GM19438 (cell line): ENCODE results near the gene WNK2.
"Not testable (repeated sequence)": the region's sequence is repeated elsewhere in the genome, so short reads cannot be mapped to it uniquely, and the experiment has no call there.

Source experiments
- ATAC-seq: cut with Tn5 transposase; IDR thresholded peaks from one replicate; pipeline ENCODE4 v1.9.1; 2021; ENCODE audit warnings: low read depth; ENCODE audit not compliant: unreplicated experiment

The WNK2 gene

DNA sequence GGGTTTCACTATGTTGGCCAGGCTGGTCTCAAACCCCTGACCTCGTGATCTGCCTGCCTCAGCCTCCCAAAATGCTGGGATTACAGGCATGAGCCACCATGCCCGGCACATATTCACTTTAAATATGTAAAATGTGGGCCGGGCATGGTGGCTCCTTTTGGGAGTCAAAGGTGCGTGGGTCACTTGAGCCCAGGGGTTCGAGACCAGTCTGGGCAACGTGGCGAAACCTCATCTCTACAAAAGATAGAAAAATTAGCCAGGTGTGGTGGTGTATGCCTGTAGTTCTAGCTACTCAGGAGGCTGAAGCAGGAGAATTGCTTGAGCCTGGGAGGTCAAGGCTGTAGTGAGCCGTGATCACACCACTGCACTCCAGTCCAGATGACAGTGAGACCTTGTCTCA is 67.4 kb downstream of the WNK2 start:
- not testable (repeated sequence) for ATAC-seq

DNA sequence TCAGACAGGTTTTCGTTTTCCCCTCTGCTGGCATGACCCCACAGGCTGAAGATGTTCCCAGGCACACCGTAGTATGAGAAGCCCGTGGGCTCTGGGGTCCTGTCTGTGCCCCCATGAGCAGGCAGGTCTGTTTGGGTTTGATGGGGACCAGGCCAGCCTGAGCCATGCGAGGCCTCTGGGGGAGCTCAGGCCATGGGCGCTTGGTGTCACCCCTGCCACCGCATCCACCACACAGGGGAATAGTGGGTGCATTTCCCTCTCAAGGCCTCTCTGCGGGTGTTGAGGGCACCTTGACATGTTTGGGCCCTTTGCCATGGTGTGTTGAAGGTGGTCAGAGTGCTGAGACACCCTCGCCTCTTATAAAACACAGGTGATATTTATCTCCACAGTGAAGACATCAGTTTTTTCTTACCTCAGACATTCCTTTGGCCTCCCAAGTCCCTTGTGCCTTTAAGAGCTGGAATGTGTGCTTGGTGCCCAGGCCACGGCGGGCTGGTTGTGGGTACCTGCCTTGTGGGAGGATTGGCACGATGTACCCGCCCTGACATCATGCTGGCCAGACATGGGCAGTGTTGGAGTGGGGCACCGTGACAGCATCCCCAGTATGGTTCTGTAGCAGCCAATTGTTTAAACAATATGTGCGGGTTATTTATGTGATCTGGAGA is 68.3 kb downstream of the WNK2 start:
- ATAC-seq, result no peak

DNA sequence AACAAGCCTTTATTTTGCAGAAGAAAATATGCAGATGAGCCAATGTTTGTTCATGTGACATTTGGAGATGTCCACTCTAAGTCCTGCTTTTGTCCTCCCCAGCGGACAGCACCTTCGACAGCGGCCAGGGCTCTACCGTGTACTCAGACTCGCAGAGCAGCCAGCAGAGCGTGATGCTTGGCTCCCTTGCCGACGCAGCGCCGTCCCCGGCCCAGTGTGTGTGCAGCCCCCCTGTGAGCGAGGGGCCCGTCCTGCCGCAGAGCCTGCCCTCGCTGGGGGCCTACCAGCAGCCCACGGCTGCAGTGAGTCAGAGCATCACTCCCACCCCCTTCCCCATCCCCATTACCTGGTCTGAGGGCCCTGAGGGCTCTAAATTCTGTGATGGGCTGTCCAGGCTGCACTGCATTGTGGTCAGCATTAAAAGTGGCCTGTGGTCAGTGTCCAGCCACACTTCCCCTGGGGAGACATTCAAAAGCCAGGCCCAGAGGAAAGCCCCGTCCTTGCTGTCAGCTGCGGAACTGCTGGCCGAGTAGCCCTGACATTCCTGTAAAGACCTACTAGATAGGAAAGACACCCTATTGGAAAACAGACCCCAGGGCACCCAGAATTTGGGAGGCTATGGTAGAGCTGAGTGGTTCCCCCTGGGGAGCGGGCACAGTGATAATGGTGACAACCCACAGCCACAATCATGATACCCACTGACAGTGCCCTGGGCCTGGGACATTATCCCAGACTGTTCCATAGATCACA is 69.0 kb downstream of the WNK2 start:
- no peak for ATAC-seq

GRCh38 chr9:93253633-93254032 is 69.7 kb downstream of the WNK2 start:
- no peak for ATAC-seq

DNA sequence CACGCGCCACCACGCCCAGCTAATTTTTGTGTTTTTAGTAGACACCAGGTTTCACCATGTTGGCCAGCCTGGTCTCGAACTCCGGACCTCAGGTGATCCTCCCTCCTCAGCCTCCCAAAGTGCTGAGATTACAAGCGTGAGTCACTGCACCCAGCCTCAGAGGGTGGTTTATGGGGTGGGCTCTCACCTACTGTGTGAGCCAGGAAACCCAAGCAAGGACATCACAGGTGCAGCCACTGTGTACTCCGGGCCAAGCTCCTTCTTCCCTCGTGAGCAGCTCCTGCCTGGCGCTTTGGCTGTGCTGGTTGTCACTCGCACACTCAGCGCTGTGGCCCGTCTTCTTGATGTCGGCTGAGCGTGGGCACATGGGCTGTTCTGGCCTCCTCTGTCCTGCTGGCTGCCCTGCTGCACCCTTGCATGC is 70.1 kb downstream of the WNK2 start:
- ATAC-seq, result no peak

- no peak for ATAC-seq
These were observed 71.0 kb downstream of the WNK2 start for GRCh38 chr9:93254806-93255493.

DNA sequence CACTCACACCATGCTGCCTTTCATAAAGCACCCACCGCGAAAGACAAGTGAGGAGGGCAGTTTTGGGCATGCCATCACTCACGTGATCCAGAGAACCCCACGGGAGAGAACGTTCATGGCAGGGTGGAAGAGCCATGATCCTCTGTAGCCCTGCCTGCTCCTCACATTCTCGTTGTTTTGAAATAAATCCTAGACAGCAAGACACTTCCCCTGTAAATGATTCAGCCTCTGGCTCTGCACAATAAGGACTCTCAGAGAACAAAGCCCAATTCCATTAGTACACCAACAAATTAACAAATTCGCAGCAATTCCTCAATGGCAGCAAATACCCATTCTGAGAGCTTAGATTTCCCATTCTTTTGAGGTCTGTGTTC is 71.5 kb downstream of the WNK2 start:
- ATAC-seq, result no peak

DNA sequence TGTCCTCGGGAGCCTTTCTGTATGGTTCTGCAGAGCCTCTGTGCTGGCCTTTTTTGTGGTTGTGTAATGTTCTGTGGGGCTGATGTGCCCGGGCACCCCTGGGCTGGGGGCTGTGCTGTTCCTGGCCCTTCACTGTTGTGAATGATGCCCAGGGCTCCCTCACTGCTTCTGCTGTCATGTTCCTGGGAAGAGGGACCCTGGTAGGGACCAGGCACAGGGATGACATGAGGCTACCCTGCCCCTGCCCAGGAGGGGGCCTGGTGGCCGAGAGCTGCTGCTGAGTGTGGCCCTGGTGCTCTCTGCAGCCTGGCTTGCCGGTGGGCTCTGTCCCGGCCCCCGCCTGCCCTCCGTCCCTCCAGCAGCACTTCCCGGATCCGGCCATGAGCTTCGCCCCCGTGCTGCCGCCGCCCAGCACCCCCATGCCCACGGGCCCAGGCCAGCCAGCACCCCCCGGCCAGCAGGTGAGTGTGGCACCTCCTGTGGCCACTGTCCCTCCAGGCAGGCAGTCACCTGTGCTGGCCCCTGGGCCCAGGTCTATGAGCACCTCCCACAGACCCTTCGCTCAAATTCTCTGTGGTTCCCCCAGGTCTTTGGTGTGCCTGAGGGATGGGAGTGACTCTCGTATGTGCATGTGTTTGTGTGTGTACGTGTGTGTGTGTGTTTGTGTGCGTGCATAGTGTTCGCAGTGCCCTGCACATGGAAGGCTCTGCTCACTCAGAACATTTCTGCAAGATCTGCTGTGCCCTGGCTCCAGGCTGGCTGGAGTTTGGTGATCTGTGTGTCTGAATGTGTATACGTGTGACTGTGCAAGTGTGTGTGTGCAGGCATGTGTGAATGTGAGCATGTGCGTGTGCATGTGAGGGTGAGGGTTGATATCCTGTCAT is 72.3 kb downstream of the WNK2 start:
- ATAC-seq, result no peak

DNA sequence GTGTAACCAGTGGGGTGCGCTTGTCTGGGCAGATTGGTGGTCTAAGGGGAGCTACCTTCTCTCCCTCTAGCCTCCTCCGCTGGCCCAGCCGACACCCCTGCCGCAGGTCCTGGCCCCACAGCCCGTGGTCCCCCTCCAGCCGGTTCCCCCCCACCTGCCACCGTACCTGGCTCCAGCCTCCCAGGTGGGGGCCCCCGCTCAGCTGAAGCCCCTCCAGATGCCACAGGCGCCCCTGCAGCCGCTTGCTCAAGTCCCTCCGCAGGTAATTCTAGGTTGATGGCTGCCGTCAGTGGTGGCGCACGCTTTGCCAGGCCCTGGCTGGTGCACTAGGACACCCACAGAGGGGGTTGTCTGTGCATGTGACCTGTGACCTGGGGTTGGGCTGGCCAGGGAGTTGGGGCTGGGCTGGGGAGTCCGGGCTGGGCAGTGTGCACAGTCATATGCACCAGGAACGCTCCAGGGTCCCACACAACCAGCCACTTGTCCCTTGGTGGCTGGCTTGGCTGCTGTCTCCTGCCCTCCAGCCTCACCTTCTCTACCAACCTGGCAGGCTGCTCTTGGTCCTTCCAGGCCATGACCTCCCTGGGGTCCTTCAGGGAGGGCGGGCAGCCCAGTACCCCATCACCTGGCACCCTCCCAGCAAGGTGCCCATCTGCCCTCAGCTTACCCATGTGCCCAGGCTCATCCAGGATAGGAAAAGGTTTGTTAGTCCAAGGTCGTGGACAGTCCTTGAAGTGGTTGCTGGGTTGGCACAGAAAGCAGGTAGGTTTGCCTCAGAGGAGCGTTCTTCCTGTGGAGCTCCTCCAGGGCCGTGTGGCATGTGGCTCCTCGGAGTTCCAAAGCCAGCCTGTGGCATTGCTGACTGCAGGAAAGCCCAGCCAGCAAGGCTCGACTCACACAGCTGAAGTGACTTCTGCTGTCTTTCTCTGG is 73.2 kb downstream of the WNK2 start:
- no peak for ATAC-seq

DNA sequence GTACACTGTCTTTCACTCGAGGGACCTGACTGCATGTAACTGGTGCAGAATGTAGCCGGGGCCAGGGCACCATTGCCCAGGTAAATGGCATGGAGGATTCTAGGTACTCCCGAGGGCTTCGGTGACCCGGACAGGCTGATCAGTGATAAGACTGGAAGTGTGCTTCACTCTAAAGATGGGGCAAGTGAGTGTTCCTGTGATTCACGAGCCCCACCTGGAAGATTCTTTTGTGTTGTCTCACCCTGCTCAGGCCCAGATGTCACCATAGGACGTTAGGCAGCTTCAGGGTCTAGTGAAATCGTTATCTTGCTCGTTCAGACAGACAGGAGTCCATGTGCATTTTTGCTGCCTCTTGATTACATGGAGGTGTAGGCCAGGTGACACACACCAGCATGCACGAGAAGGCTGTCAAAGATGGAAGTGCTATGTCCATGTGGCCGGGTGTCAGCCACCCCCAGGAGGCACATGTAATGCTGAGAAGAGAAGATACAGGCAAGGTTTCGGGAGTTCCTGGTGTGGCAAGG is 73.9 kb downstream of the WNK2 start:
- no peak for ATAC-seq

DNA sequence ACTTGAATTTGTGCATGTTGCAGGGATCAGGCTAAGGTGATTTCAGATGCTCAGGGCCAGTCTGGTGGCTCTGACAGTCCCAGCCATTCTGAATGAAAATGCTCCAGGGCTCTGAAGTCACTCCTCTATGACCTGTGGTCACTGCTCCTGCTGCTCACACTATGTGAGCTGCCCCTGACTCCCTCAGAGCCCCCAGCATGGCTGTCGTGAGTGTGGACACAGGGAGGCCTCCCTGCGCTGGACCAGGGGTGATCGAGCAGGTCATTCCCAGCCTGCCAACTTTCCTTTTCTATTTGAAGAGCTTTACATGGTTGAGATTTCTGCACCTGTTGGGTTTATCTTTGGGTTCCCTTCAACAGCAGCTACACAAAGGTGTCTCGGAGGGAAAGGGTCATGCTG is 74.5 kb downstream of the WNK2 start:
- no peak for ATAC-seq

- ATAC-seq, result no peak
These were observed 75.0 kb downstream of the WNK2 start for GRCh38 chr9:93258818-93259489.

- ATAC-seq, result no peak
These were observed 75.7 kb downstream of the WNK2 start for GRCh38 chr9:93259490-93260262.

GRCh38 chr9:93260263-93261066 is 76.5 kb downstream of the WNK2 start:
- ATAC-seq, result no peak

DNA sequence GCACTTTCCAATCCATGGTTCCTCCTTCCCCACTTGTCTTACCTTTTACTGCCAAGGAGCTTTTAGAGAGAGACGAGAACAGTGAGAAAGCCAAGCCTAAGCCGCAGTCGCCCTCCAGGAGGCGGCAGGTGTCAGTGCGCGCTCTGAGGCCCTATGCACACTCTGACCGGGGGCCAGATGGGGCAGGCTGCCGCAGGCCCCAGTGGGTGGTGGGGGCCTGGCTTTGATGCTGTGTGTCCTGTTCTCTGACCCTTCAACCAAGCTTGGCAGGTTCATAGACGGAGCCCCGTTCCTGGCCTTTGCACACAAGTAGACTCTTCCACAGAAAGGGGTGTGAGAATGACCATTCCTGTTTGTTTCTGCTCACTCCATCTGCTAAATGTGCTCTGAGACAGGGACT is 77.3 kb downstream of the WNK2 start:
- no peak for ATAC-seq

GRCh38 chr9:93261735-93262523 is 78.0 kb downstream of the WNK2 start:
- no peak for ATAC-seq
